CD4-positive, alpha-beta T cell treated with Interleukin-12 subunit alpha and Interleukin-12 subunit beta, for 1 hour (primary cell): ENCODE data around the gene CADPS.

Experiments
- DNase-seq: peaks from one replicate; pipeline ENCODE4 v3.0.0-alpha.2; 2020

CADPS gene

GRCh38 chr3:62548528-62549205 lies 326.5 kb downstream of the CADPS start:
- no peak for DNase-seq

DNA sequence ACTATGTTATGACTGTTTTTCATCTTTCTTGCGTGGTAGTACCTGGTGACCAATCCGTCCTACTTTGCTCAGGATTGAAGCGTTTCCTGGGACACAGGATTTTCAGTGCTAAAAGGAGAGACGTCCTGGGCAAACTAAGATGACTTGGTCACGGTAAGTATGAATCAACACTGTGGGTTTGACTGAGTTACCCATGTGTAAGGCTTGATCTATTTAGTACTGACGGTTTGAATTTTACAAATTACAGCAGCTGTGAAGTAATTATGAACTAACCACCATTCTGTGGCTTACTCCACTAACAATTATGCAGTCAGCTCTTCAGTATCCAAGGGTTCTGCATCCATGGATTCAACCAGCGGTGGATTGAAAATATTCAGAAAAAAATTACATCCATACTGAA lies 328.9 kb downstream of the CADPS start:
- no peak for DNase-seq

GRCh38 chr3:62542185-62542584 lies 333.0 kb downstream of the CADPS start:
- no peak for DNase-seq

GRCh38 chr3:62539762-62540161 lies 335.5 kb downstream of the CADPS start:
- DNase-seq, result no peak

DNA sequence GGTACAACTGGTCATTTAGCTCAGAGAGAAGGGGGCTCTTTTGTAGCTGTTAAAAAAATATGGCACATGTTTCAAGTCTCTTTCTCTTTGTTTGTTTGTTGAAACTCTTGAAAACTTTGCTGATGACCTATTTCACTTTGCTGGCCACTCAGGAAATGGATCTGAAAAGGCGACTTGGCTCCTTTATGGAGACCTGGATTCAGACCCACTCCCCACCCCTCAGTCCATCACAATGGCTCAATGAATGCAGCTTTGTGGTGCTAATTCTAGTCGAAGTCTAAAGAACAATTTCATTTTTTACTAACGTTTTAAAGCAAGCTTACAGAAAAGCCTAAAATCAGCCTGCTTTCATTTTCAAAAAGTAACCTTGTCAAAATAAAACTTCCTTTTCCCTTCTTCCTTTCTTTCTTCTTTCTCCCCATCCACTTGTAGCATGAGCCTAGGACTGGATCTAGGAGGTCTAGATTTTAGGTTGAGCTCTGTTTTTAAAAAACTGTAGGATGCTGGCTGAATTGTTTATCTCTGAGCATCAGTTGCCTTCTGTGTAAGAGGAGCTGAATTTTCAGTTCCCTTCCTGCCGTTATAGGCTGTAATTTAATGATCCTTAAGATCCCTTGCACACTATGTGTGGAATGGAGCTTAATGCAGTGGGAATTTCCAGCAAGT lies 336.4 kb downstream of the CADPS start:
- no peak for DNase-seq

- DNase-seq, result no peak
Measured at GRCh38 chr3:62534326-62534725, 340.9 kb downstream of the CADPS start.

GRCh38 chr3:62532796-62533195 lies 342.4 kb downstream of the CADPS start:
- DNase-seq, result no peak

- no peak for DNase-seq
Measured at GRCh38 chr3:62531981-62532380, 343.2 kb downstream of the CADPS start.

GRCh38 chr3:62531493-62531892 lies 343.7 kb downstream of the CADPS start:
- no peak for DNase-seq

- DNase-seq, result no peak
Measured at GRCh38 chr3:62529230-62529629, 346.0 kb downstream of the CADPS start.

- no peak for DNase-seq
Measured at GRCh38 chr3:62527474-62527873, 347.7 kb downstream of the CADPS start.

DNA sequence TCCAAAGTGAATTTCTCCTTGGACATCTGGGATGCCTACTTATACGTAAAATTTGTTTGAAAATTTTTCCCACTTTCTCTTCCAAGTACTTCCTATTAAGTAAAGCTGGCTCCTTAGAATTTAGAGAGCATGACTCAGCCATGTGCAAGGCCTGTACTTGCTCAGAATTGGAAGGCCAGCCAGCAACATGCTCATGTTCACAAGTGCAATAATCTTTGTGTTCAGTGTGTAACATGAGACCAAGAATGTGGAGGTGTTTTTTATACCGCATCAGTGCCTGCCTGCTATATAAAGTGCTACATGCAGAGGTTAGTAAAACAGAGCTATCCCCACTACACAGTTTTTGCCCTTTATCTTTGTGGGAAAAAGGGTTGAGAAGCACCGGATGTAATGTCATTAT lies 349.9 kb downstream of the CADPS start:
- no peak for DNase-seq

DNA sequence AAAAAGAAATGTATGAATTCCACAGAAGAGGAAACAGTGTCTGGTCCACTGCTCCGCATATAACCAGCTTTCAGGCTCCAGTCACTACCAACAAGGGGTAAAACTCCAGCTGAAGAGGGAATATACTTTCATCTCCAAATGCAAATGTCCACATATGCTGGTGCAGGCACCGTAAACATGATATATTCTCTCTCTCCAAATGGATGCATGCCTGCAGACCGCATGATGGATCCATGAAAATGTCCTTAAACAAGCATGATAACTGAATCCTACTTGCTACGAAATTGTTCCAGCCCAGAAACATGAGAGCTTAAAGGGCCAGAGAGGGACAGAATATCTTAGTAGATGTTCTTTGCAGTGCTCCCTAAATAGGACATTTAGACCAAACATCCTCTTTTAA lies 351.5 kb downstream of the CADPS start:
- no peak for DNase-seq

GRCh38 chr3:62521464-62522105 lies 353.6 kb downstream of the CADPS start:
- no peak for DNase-seq

DNA sequence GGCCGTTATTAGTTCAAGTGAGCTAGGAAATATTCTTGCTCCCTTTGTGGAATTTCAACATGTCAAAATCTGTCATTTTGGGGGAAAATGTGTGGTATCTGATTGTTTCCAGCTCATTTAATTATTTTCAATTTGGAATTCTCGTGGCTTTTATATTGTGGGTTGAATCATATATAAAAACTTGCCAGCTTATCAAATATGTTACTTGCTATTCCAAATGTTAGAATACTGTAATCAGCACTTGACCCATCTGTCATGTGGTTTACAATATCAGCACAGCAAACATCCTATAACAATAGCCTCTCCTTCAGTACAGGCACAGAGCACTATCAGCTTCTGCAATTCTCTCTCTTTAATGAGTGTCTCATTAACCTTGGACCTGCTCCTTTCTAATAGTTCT lies 371.7 kb downstream of the CADPS start:
- no peak for DNase-seq

- no peak for DNase-seq
Measured at GRCh38 chr3:62502315-62503300, 372.6 kb downstream of the CADPS start.

DNA sequence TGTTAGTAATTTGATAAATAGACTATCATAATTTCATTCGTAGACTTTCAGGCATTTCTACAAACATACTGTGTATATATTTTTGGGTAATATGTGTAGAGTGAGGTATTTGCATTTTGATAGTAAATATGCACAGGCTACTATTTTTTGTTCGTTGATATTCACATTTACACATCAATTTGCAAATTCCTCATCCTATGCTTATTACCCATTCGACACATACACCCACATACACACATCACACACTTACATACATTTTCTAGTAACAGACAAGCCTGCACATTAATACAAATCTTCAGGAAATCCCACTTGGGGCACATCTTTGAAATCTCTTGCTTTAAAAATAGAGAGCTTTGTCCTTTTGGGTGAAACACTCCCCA lies 373.9 kb downstream of the CADPS start:
- no peak for DNase-seq

DNA sequence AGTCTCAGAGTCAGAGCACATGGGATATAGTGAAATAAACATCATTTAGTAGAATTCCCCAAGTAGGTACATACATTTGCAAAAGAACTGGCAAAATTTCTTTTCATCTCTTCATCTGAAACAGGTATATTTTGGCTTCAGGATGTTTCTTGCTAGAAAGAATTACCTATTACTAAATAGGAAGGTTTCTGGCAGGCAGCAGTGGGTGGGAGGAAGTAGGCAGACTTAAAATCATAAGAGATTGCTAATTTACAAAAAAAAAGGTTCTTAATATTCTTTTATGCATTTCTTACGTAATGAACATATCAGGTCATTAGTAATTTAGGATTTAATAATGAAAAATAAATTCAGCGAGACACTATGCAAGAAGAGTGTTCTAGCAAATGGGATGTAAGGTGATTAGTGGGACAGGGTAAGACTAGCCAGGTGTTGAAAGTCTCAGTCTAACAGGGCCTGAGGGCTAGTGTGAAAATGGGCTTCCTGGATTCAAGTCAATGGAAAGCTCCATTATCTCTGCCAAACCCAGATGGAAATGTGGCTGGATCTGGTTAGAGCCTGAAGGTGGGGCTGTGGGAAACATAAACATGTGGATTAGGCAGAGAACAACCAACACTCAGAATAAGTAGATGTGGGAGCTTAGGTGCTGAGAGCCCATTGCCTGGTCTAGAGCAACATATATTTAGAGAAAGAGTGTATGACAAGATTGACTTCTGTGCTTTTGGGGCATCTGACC lies 374.5 kb downstream of the CADPS start:
- no peak for DNase-seq

DNA sequence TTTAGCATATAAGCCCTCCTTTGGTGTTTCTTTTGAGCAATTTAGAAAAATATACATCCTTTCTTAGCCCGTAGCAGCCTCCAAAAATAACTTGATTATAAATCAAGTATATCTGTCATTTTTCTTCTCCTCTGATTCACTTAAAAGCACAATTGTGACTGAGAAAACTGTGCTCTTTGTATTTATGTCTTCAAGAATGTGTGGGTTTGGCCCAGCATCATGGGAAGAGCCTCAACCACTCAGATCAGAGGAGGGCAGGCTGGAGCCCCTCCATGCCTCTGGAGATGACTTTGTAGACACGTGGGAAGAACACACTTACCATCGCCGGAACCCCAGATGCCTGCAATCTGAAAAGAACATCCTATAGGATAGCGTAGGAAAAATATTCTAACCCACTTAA lies 378.1 kb downstream of the CADPS start:
- DNase-seq, result no peak

- no peak for DNase-seq
Measured at GRCh38 chr3:62496503-62496902, 378.7 kb downstream of the CADPS start.

- DNase-seq, result no peak
Measured at GRCh38 chr3:62493109-62493801, 382.0 kb downstream of the CADPS start.

DNA sequence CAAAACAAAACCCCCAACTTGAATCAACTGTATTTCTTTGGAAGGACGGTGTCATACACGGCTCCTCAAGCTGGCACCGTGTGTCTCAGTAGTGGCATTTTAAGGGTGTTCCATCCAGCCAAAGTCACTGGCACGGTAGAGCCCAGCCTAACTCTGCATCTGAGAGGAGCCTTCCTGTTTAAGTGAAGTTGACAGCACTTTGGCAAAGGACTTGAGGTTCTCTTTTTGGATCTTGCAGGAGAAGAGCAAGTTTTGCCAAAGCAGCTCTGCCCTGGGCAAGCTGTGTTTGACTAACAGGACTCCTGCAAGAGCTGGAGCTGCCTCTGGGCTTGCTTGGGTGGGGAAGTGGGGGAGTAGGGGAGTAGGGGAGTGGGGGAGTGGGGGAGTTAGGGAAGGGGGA lies 392.3 kb downstream of the CADPS start:
- DNase-seq, result no peak
